ENCODE data around the gene NAA25. TPM values are rescaled to one million over a fixed set of nuclear protein-coding genes. Genes with fewer than 3 reads are reported as not detected.

NAA25 gene
- total and polyA plus RNA-seq, 2 donors (not counting 3 experiments of a cell fraction or from before 2014, with no cell fraction given): 5.3 to 25.5 TPM

GRCh38 chr12:111998015-111998414, 110.6 kb downstream of the NAA25 start:
- POLR2A ChIA-PET: interaction anchor here (1.1 kb wide), 1 partner anchor 72 kb away, joined by 3 read pairs; no protein-coding TSS in a partner anchor
- no peak overlapping the region for H2AFZ ChIP-seq (ENCODE audit: low read depth, low read length)
- H3K4me3 ChIP-seq (replicated peaks in 1 of 3; ENCODE audit: insufficient read depth in 1 of 3, low read depth in 1 of 3, low read length in 3 of 3): no peak overlapping the region
- no peaks in the 10 kb centered on the region for H3K4me1 ChIP-seq (ENCODE audit: control insufficient read depth, extremely low read depth, insufficient read depth, low read length)
- H3K27me3 ChIP-seq (ENCODE audit: control insufficient read depth in 2 of 2, insufficient read depth in 2 of 2, low read length in 2 of 2): no peaks in the 10 kb centered on the region
- H3K79me2 ChIP-seq (ENCODE audit: control insufficient read depth, insufficient read depth, low read length): no peaks in the 10 kb centered on the region
- H3K36me3 ChIP-seq (ENCODE audit: control insufficient read depth in 2 of 2, extremely low read depth in 1 of 2, insufficient read depth in 2 of 2, low read length in 2 of 2): no peaks in the 10 kb centered on the region
- H3K27ac ChIP-seq (ENCODE audit: insufficient read depth, low read depth, low read length): no peak overlapping the region
- intact Hi-C loops (cut with micrococcal nuclease) (no loop called here), dilution Hi-C loops (cut with MboI; ENCODE audit: extremely low pct_ligation_motif_present, low sequenced_read_pairs) (no loop called here)
- H3K9me3 ChIP-seq (replicated peaks; ENCODE audit: control insufficient read depth, insufficient read depth, low read length): no peaks in the 10 kb centered on the region
- TF ChIP-seq FOS (IDR thresholded peaks at IDR 0.05; ENCODE audit: borderline replicate concordance, insufficient read depth, low read length) (no peak), JUN (IDR thresholded peaks at IDR 0.05; ENCODE audit: borderline replicate concordance, insufficient read depth, insufficient read length, low read depth) (no peak)
- no peak overlapping the region for H3K9ac ChIP-seq (replicated peaks; ENCODE audit: extremely low read depth, insufficient read depth, low read length)
- H3K4me2 ChIP-seq (ENCODE audit: insufficient read depth, low read length): no peak overlapping the region
- H3K9me1 ChIP-seq (replicated peaks; ENCODE audit: control insufficient read depth, extremely low read depth, insufficient read depth, low read length): no peaks in the 10 kb centered on the region
- CTCF ChIA-PET: interaction anchor here (1.9 to 2.0 kb wide), 3 partner anchors 15 to 53 kb away, joined by 5 to 7 read pairs (median 6); partner anchors contain the start of genes ERP29 and TMEM116
- no peak for FAIRE-seq
- DNase-seq (ENCODE audit: low read depth, low spot score): no peak
- no peaks in the 10 kb centered on the region for H4K20me1 ChIP-seq (replicated peaks; ENCODE audit: control insufficient read depth, extremely low read depth, insufficient read depth, low read length)
- BruUV-seq (replicated peaks): no TSS peak

- FAIRE-seq: no peak
These were observed 111.3 kb downstream of the NAA25 start for GRCh38 chr12:111997300-111997699.

More at GRCh38 chr12:111997300-111997699, 111.3 kb downstream of the NAA25 start:
- intact Hi-C loops (cut with micrococcal nuclease): no loop called here
- Histone ChIP-seq H3K9me1 (replicated peaks; ENCODE audit: control insufficient read depth, extremely low read depth, insufficient read depth, low read length) (no peaks in the 10 kb centered on the region), H4K20me1 (replicated peaks; ENCODE audit: control insufficient read depth, extremely low read depth, insufficient read depth, low read length) (no peaks in the 10 kb centered on the region), H3K9ac (replicated peaks; ENCODE audit: extremely low read depth, insufficient read depth, low read length) (no peak overlapping the region), H2AFZ (ENCODE audit: low read depth, low read length) (no peak overlapping the region), H3K4me1 (ENCODE audit: control insufficient read depth, extremely low read depth, insufficient read depth, low read length) (no peaks in the 10 kb centered on the region), H3K27me3 (ENCODE audit: control insufficient read depth in 2 of 2, insufficient read depth in 2 of 2, low read length in 2 of 2) (no peaks in the 10 kb centered on the region), H3K9me3 (replicated peaks; ENCODE audit: control insufficient read depth, insufficient read depth, low read length) (no peaks in the 10 kb centered on the region), H3K4me2 (ENCODE audit: insufficient read depth, low read length) (no peak overlapping the region), H3K4me3 (replicated peaks in 1 of 3; ENCODE audit: insufficient read depth in 1 of 3, low read depth in 1 of 3, low read length in 3 of 3) (no peak overlapping the region), H3K79me2 (ENCODE audit: control insufficient read depth, insufficient read depth, low read length) (no peaks in the 10 kb centered on the region), H3K27ac (ENCODE audit: insufficient read depth, low read depth, low read length) (no peak overlapping the region), H3K36me3 (ENCODE audit: control insufficient read depth in 2 of 2, extremely low read depth in 1 of 2, insufficient read depth in 2 of 2, low read length in 2 of 2) (no peaks in the 10 kb centered on the region)
- DNase-seq (ENCODE audit: low read depth, low spot score): no peak
- dilution Hi-C loops (cut with MboI; ENCODE audit: extremely low pct_ligation_motif_present, low sequenced_read_pairs): no loop called here
- ChIA-PET CTCF (interaction anchor here (1.9 to 2.0 kb wide), 2 partner anchors 21 to 52 kb away, joined by 6 to 7 read pairs; no protein-coding TSS in a partner anchor), POLR2A (interaction anchor here (1.1 kb wide), 1 partner anchor 72 kb away, joined by 3 read pairs; no protein-coding TSS in a partner anchor)
- TF ChIP-seq CTCF (IDR thresholded peaks at IDR 0.05; ENCODE audit: extremely low read depth in 1 of 2, insufficient read depth in 1 of 2, low read depth in 1 of 2, low read length in 2 of 2) (no peak), EZH2 (IDR thresholded peaks at IDR 0.05; ENCODE audit: borderline replicate concordance, low read depth, low read length, severe bottlenecking) (no peak), POLR2A (IDR thresholded peaks at IDR 0.05; ENCODE audit: low read depth, low read length) (no peak), MYC (IDR thresholded peaks at IDR 0.05; ENCODE audit: low read depth, low read length) (no peak)
- no TSS peak for BruUV-seq (replicated peaks)

Data from endothelial cell of umbilical vein (primary cell).